NCI-H510A treated with DMSO at 0.1 percent for 48 hours (cell line): ENCODE data around the gene PRR11.
A peak's percentile ranks its signal among the peaks of the same experiment; 100 is the strongest.
"Not testable (repeated sequence)": the region's sequence is repeated elsewhere in the genome, so short reads cannot be mapped to it uniquely, and the experiment has no call there.

Experiments used
- DNase-seq: peaks from one replicate; lab custom pipeline; 2025; lab: John Stamatoyannopoulos, UW

PRR11 gene

GRCh38 chr17:59155439-59156177 lies at the start of gene PRR11:
PRR11 (plus strand) TSS chr17:59155746; CDS start chr17:59169753, 14,007 bp downstream.
- DNase-seq, result peak; percentile 100

GRCh38 chr17:59105852-59106462 lies 49.6 kb upstream of the PRR11 start:
- DNase-seq, result peak; percentile 75

GRCh38 chr17:59106463-59107305 lies 48.9 kb upstream of the PRR11 start, which contains the start of gene TRIM37:
TRIM37 (minus strand) TSS chr17:59106880; CDS start chr17:59106461, 419 bp downstream.
- peak; percentile 98 for DNase-seq

GRCh38 chr17:59107306-59107670 lies 48.3 kb upstream of the PRR11 start:
- DNase-seq, result no peak

- DNase-seq, result no peak
Measured at GRCh38 chr17:59108400-59109102, 47.0 kb upstream of the PRR11 start.

- no peak for DNase-seq
Measured at GRCh38 chr17:59110973-59111372, 44.6 kb upstream of the PRR11 start.

- DNase-seq, result no peak
Measured at GRCh38 chr17:59111539-59111938, 44.0 kb upstream of the PRR11 start.

GRCh38 chr17:59115474-59115873 lies 40.1 kb upstream of the PRR11 start:
- DNase-seq, result no peak

- no peak for DNase-seq
Measured at GRCh38 chr17:59121901-59122480, 33.6 kb upstream of the PRR11 start.

- no peak for DNase-seq
Measured at GRCh38 chr17:59124665-59125064, 30.9 kb upstream of the PRR11 start.

- DNase-seq, result no peak
Measured at GRCh38 chr17:59126809-59127417, 28.6 kb upstream of the PRR11 start.

GRCh38 chr17:59129814-59130213 lies 25.7 kb upstream of the PRR11 start:
- DNase-seq, result no peak

- no peak for DNase-seq
Measured at GRCh38 chr17:59131131-59131530, 24.4 kb upstream of the PRR11 start.

- DNase-seq, result not testable (repeated sequence)
Measured at GRCh38 chr17:59138339-59138738, 17.2 kb upstream of the PRR11 start.

GRCh38 chr17:59139939-59140338 lies 15.6 kb upstream of the PRR11 start:
- no peak for DNase-seq

GRCh38 chr17:59141860-59142259 lies 13.7 kb upstream of the PRR11 start:
- DNase-seq, result no peak

- DNase-seq, result no peak
Measured at GRCh38 chr17:59145571-59146096, 9.9 kb upstream of the PRR11 start.

- DNase-seq, result no peak
Measured at GRCh38 chr17:59149051-59149450, 6.5 kb upstream of the PRR11 start.

GRCh38 chr17:59149841-59150511 lies 5.6 kb upstream of the PRR11 start:
- DNase-seq, result no peak

GRCh38 chr17:59151006-59151405 lies 4.5 kb upstream of the PRR11 start:
- no peak for DNase-seq
